ENCODE results near the gene HIVEP3.

- TF ChIP-seq, protein P1, sequence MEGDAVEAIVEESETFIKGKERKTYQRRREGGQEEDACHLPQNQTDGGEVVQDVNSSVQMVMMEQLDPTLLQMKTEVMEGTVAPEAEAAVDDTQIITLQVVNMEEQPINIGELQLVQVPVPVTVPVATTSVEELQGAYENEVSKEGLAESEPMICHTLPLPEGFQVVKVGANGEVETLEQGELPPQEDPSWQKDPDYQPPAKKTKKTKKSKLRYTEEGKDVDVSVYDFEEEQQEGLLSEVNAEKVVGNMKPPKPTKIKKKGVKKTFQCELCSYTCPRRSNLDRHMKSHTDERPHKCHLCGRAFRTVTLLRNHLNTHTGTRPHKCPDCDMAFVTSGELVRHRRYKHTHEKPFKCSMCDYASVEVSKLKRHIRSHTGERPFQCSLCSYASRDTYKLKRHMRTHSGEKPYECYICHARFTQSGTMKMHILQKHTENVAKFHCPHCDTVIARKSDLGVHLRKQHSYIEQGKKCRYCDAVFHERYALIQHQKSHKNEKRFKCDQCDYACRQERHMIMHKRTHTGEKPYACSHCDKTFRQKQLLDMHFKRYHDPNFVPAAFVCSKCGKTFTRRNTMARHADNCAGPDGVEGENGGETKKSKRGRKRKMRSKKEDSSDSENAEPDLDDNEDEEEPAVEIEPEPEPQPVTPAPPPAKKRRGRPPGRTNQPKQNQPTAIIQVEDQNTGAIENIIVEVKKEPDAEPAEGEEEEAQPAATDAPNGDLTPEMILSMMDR (IDR thresholded peaks at IDR 0.05; ENCODE audit: borderline replicate concordance, extremely low read depth, low read length, poor library complexity, severe bottlenecking) = no peak
- TF ChIP-seq EZH2 (IDR thresholded peaks at IDR 0.05; ENCODE audit: borderline replicate concordance, low read depth, low read length, severe bottlenecking) = no peak
These were observed 359.4 kb downstream of the HIVEP3 start for GRCh38 chr1:41559331-41559730.

Measured in DND-41 (cell line).